ENCODE measurements around the gene SLC22A12. TPM values are rescaled to one million over a fixed set of nuclear protein-coding genes. Genes with fewer than 3 reads are reported as not detected.

The SLC22A12 gene
- total and polyA plus RNA-seq, 2 donors (not counting 3 experiments of a cell fraction or from before 2014, with no cell fraction given): not detected

GRCh38 chr11:64602466-64603070 is 11.5 kb downstream of the SLC22A12 start:
- Histone ChIP-seq H3K27ac (ENCODE audit: insufficient read depth, low read depth, low read length) (no peak overlapping the region), H3K9me3 (replicated peaks; ENCODE audit: control insufficient read depth, insufficient read depth, low read length) (no peaks in the 10 kb centered on the region), H3K4me3 (replicated peaks in 1 of 3; ENCODE audit: insufficient read depth in 1 of 3, low read depth in 1 of 3, low read length in 3 of 3) (no peak overlapping the region), H3K4me1 (ENCODE audit: control insufficient read depth, extremely low read depth, insufficient read depth, low read length) (no peaks in the 10 kb centered on the region), H3K9me1 (replicated peaks; ENCODE audit: control insufficient read depth, extremely low read depth, insufficient read depth, low read length) (no peaks in the 10 kb centered on the region), H3K79me2 (ENCODE audit: control insufficient read depth, insufficient read depth, low read length) (no peaks in the 10 kb centered on the region), H3K27me3 (ENCODE audit: control insufficient read depth in 2 of 2, insufficient read depth in 2 of 2, low read length in 2 of 2) (no peaks in the 10 kb centered on the region), H3K36me3 (ENCODE audit: control insufficient read depth in 2 of 2, extremely low read depth in 1 of 2, insufficient read depth in 2 of 2, low read length in 2 of 2) (no peaks in the 10 kb centered on the region), H4K20me1 (replicated peaks; ENCODE audit: control insufficient read depth, extremely low read depth, insufficient read depth, low read length) (no peaks in the 10 kb centered on the region), H3K9ac (replicated peaks; ENCODE audit: extremely low read depth, insufficient read depth, low read length) (no peak overlapping the region), H2AFZ (ENCODE audit: low read depth, low read length) (no peak overlapping the region), H3K4me2 (ENCODE audit: insufficient read depth, low read length) (no peak overlapping the region)
- intact Hi-C loops (cut with micrococcal nuclease) (no loop called here), dilution Hi-C loops (cut with MboI; ENCODE audit: extremely low pct_ligation_motif_present, low sequenced_read_pairs) (no loop called here)
- CTCF ChIA-PET: interaction anchor here (1.5 kb wide), 1 partner anchor 47 kb away, joined by 3 read pairs; no protein-coding TSS in a partner anchor
- FAIRE-seq (no peak), DNase-seq (ENCODE audit: low read depth, low spot score) (no peak)
- BruUV-seq (replicated peaks): no TSS peak
- TF ChIP-seq GATA2 (IDR thresholded peaks at IDR 0.05; ENCODE audit: insufficient read depth, insufficient read length, low read depth, low read length): no peak
- TF ChIP-seq, protein P1, sequence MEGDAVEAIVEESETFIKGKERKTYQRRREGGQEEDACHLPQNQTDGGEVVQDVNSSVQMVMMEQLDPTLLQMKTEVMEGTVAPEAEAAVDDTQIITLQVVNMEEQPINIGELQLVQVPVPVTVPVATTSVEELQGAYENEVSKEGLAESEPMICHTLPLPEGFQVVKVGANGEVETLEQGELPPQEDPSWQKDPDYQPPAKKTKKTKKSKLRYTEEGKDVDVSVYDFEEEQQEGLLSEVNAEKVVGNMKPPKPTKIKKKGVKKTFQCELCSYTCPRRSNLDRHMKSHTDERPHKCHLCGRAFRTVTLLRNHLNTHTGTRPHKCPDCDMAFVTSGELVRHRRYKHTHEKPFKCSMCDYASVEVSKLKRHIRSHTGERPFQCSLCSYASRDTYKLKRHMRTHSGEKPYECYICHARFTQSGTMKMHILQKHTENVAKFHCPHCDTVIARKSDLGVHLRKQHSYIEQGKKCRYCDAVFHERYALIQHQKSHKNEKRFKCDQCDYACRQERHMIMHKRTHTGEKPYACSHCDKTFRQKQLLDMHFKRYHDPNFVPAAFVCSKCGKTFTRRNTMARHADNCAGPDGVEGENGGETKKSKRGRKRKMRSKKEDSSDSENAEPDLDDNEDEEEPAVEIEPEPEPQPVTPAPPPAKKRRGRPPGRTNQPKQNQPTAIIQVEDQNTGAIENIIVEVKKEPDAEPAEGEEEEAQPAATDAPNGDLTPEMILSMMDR (IDR thresholded peaks at IDR 0.05; ENCODE audit: extremely low read depth in 1 of 2, insufficient read depth in 1 of 2, low read depth in 1 of 2, low read length in 2 of 2): no peak
- no peak for TF ChIP-seq JUN (IDR thresholded peaks at IDR 0.05; ENCODE audit: borderline replicate concordance, insufficient read depth, insufficient read length, low read depth)
- TF ChIP-seq MYC (IDR thresholded peaks at IDR 0.05; ENCODE audit: low read depth, low read length): no peak
- TF ChIP-seq EZH2 (IDR thresholded peaks at IDR 0.05; ENCODE audit: borderline replicate concordance, low read depth, low read length, severe bottlenecking): no peak
- no peak for TF ChIP-seq FOS (IDR thresholded peaks at IDR 0.05; ENCODE audit: borderline replicate concordance, insufficient read depth, low read length)
- POLR2A ChIA-PET: no interaction called here
